K562 (cell line): Measurements from ENCODE around the gene BIN1. TPM values are rescaled to one million over a fixed set of nuclear protein-coding genes. Genes with fewer than 3 reads are reported as not detected.

Experiments
- ATAC-seq: fragments of 200-7000 bp; cut with Tn5 transposase; 3 replicates; pipeline ENCODE4 v1.9.1; 2020; ENCODE audit warnings: moderate library complexity
- BruUV-seq: library from RNA; stranded (reverse); fragments of 400-500 nt; replicated peaks from 2 replicates; lab custom pipeline; 2021; lab: Mats Ljungman, UMichigan
- CTCF ChIA-PET: fragments of 300-600 bp; formaldehyde crosslinking; extraction: SDS; loops from one replicate; lab custom pipeline; 2021; ENCODE audit warnings: low intra/inter-chr PET ratio; lab: Yijun Ruan, JAX
- POLR2A ChIA-PET: fragments of 300-600, 350-650 bp; sonication (Branson Sonifier 250); formaldehyde crosslinking; extraction: SDS; loops from one replicate; lab custom pipeline; 2021; ENCODE audit warnings: antibody characterized with exemption, inconsistent platforms; lab: Yijun Ruan, JAX
- DNase-seq, 4 experiments: peaks; one replicate each; pipeline versions ENCODE4 v3.0.0 to v3.0.0-alpha.2; 2011 to 2018; ENCODE audit warnings: low spot score in 3 of 4, mixed read lengths in 3 of 4; ENCODE audit errors: extremely low read depth in 1 of 4
- FAIRE-seq: peaks from 2 replicates; lab custom pipeline; 2011; peaks lifted over from hg19 to GRCh38; lab: Jason Lieb, UNC
- H2AFZ ChIP-seq: 2 replicates; pipeline ENCODE4 v1.6.0; 2011; ENCODE audit warnings: low read depth, low read length, control low read depth, inconsistent platforms
- H3K27ac ChIP-seq: fragments of 200-600 bp; 3 replicates; pipeline ENCODE4 v1.8.0; 2011; ENCODE audit warnings: low read depth, mild to moderate bottlenecking, control low read depth, inconsistent platforms, low read length, moderate library complexity, mixed read lengths; ENCODE audit errors: extremely low read depth
- H3K27me3 ChIP-seq, 2 experiments: fragments of 300-600 bp in 1 of 2; 2 replicates in 1 of 2; 3 replicates in 1 of 2; pipeline versions ENCODE4 v1.6.0 to v1.8.0; 2011; ENCODE audit warnings: inconsistent platforms in 2 of 2, low read length in 2 of 2, mild to moderate bottlenecking in 1 of 2, mixed read lengths in 1 of 2, moderate library complexity in 1 of 2; ENCODE audit not compliant: control insufficient read depth in 2 of 2, insufficient read depth in 2 of 2
- H3K36me3 ChIP-seq: fragments of 300-600 bp; 3 replicates; pipeline ENCODE4 v1.8.0; 2011; ENCODE audit warnings: mild to moderate bottlenecking, low read length, inconsistent platforms; ENCODE audit not compliant: control insufficient read depth, insufficient read depth
- H3K4me1 ChIP-seq, 2 experiments: fragments of 200-600 bp in 1 of 2; replicated peaks in 1 of 2; 2 replicates in 1 of 2; 3 replicates in 1 of 2; pipeline versions ENCODE4 v1.5.1 to v1.8.0; 2011; ENCODE audit warnings: inconsistent platforms in 2 of 2, low read length in 2 of 2, mild to moderate bottlenecking in 1 of 2, mixed read lengths in 1 of 2, moderate library complexity in 1 of 2; ENCODE audit not compliant: control insufficient read depth in 2 of 2, insufficient read depth in 2 of 2
- H3K4me2 ChIP-seq: 2 replicates; pipeline ENCODE4 v1.6.1; 2011; ENCODE audit warnings: low read length, control low read depth, inconsistent platforms, mixed read lengths; ENCODE audit not compliant: insufficient read depth
- H3K4me3 ChIP-seq: fragments of 200-600 bp; sonication (generic), shearing (Covaris generic); 2 replicates; pipeline ENCODE4 v1.5.1; 2016; ENCODE audit warnings: control low read depth, inconsistent platforms
- H3K79me2 ChIP-seq: fragments of 200-600 bp; 3 replicates; pipeline ENCODE4 v1.8.0; 2011; ENCODE audit warnings: low read length, inconsistent platforms; ENCODE audit not compliant: control insufficient read depth, insufficient read depth
- H3K9ac ChIP-seq, 2 experiments: 2 replicates each; pipeline versions ENCODE4 v1.6.0 to v1.6.1; 2011; ENCODE audit warnings: low read depth in 2 of 2, low read length in 2 of 2, control low read depth in 1 of 2, inconsistent platforms in 1 of 2, mild to moderate bottlenecking in 1 of 2, mixed read lengths in 1 of 2; ENCODE audit not compliant: insufficient read depth in 1 of 2
- H3K9me1 ChIP-seq: one replicate; pipeline ENCODE4 v1.6.0; 2011; ENCODE audit warnings: inconsistent platforms, mild to moderate bottlenecking, low read length, moderate library complexity; ENCODE audit not compliant: control insufficient read depth, insufficient read depth
- H3K9me3 ChIP-seq: replicated peaks from 2 replicates; pipeline ENCODE4 v1.5.1; 2011; ENCODE audit warnings: low read depth, low read length, inconsistent platforms; ENCODE audit not compliant: control insufficient read depth, insufficient read depth
- H4K20me1 ChIP-seq: replicated peaks from 2 replicates; pipeline ENCODE4 v1.6.1; 2011; ENCODE audit warnings: low read length, inconsistent platforms, mixed read lengths; ENCODE audit not compliant: control insufficient read depth, insufficient read depth
- GTF2A2 ChIP-seq: IDR thresholded peaks from 2 replicates; pipeline ENCODE4 v1.6.1; 2016; ENCODE audit warnings: mild to moderate bottlenecking, missing genetic modification characterization, missing compliant biosample characterization
- SRSF9 ChIP-seq: fragments of 200-400 bp; formaldehyde crosslinking; IDR thresholded peaks from 2 replicates; pipeline ENCODE4 v1.6.1; 2017; ENCODE audit warnings: low read depth, low read length, borderline replicate concordance
- ZKSCAN1 ChIP-seq: fragments of 150-350 bp; IDR thresholded peaks from 2 replicates; pipeline ENCODE4 v1.6.1; 2016; ENCODE audit warnings: low read depth, low read length
- ZNF140 ChIP-seq: fragments of 250-450 bp; sonication (Bioruptor Pico); IDR thresholded peaks from 2 replicates; pipeline ENCODE4 v1.8.0; 2021; ENCODE audit warnings: moderate library complexity, mild to moderate bottlenecking, inconsistent platforms
- WGBS: fragments of 100-300 bp; shearing (Covaris generic); methylation state at CpG from one replicate; pipeline ENCODE4 v1.1.6; 2016; ENCODE audit warnings: low coverage, mixed read lengths; ENCODE audit not compliant: insufficient coverage; ENCODE audit errors: missing lambda C conversion rate; 5-methylcytosine and 5-hydroxymethylcytosine counted together
- in situ Hi-C: fragments of 300-500 bp; cut with MboI; formaldehyde crosslinking; loops from 4 replicates; pipeline ENCODE4 v1.15.0; 2018; ENCODE audit warnings: inconsistent platforms, mixed read lengths
- intact Hi-C: fragments of 100-400 bp; cut with micrococcal nuclease; formaldehyde crosslinking; loops from 2 replicates; pipeline ENCODE4 v1.14.2; 2022
- polyA plus RNA-seq, 8 experiments: library from polyadenylated mRNA; depleted of rRNA in 4 of 8; stranded (reverse) in 5 of 8; unstranded in 3 of 8; fragments of >200 nt; fragmentation: Nextera tagmentation in 2 of 8; fragmentation: Illumina TruSeq in 1 of 8; extraction: Ambion mirVana in 2 of 8; extraction: Trizol in 1 of 8; gene quantifications; 2 replicates each; pipeline versions ENCODE4 v1.2.1 to v1.2.3, GENCODE V29; 2011 to 2014; ENCODE audit warnings: inconsistent platforms in 1 of 8, missing spikeins in 1 of 8
- total RNA-seq, 7 experiments: library from RNA; depleted of rRNA in 6 of 7; stranded (reverse); fragments of >200 nt in 6 of 7; fragmentation: Illumina TruSeq in 2 of 7; extraction: Trizol in 2 of 7; gene quantifications; 2 replicates each; pipeline versions ENCODE4 v1.2.1 to v1.2.3, GENCODE V29; 2011 to 2021; ENCODE audit warnings: low replicate concordance in 1 of 7
- TF ChIP-seq, protein P1 (sequence below): sonication (generic); formaldehyde crosslinking; IDR thresholded peaks from 2 replicates; pipeline ENCODE4 v1.8.0; 2022; ENCODE audit warnings: mild to moderate bottlenecking, missing genetic modification reagents

BIN1 gene
- total and polyA plus RNA-seq, 9 of the 15 experiments (the other 6 are each of a cell fraction or from before 2014, with no cell fraction given) = 0.04 to 2.8 (median 0.79) TPM; not detected in 1

DNA sequence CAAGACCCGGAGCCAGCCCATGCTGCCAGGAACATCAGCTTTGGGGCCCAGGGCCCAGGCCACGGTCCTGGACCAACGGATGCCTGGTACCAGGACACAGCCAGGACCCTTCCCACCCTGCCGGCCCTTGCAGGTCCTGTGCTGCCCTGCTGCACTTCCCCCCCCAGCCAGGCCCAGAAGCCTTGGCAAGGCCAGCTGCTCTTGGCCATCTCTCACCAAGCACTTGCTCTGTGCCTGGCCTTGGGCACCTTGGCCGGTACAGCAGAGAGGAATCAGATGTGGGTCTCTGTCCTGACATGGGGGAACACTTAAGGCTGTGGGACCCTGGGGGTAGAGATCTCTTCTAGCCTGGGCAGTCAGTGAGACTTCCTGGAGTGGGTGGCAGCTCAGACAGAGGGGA is 28.9 kb downstream of the BIN1 start:
- DNase-seq (no peak), FAIRE-seq (no peak), ATAC-seq (no peak)
- intact Hi-C loops (no loop called here), in situ Hi-C loops (no loop called here)
- no TSS peak for BruUV-seq
- Histone ChIP-seq H3K9me1 (no peaks in the 10 kb centered on the region), H3K27me3 (peaks cover 0 to 8% of the 10 kb centered on the region in 2 experiments; a peak in 1 of 5 replicates), H4K20me1 (peaks cover 20% of the 10 kb centered on the region), H3K4me2 (no peak overlapping the region), H3K9ac (no peak overlapping the region; a peak in 1 of 4 replicates), H3K4me1 (peaks cover 9 to 45% of the 10 kb centered on the region in 2 experiments; a peak in 4 of 5 replicates), H2AFZ (no peak overlapping the region), H3K36me3 (no peaks in the 10 kb centered on the region), H3K79me2 (no peaks in the 10 kb centered on the region), H3K27ac (no peak overlapping the region), H3K4me3 (no peak overlapping the region), H3K9me3 (no peaks in the 10 kb centered on the region)
- CTCF ChIA-PET = no interaction called here
- 20% methylated on average over 5 of the region's 5 CpGs for WGBS
- TF ChIP-seq ZKSCAN1 = no peak
- no peak for TF ChIP-seq ZNF140 (CRISPR knock-in tag)
- no peak for TF ChIP-seq GTF2A2 (tag)
- TF ChIP-seq, protein P1, sequence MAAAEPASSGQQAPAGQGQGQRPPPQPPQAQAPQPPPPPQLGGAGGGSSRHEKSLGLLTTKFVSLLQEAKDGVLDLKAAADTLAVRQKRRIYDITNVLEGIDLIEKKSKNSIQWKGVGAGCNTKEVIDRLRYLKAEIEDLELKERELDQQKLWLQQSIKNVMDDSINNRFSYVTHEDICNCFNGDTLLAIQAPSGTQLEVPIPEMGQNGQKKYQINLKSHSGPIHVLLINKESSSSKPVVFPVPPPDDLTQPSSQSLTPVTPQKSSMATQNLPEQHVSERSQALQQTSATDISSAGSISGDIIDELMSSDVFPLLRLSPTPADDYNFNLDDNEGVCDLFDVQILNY (CRISPR knock-in tag) = no peak
- TF ChIP-seq SRSF9 = no peak
- POLR2A ChIA-PET = interaction anchor here (0.7 to 3.1 kb wide), 3 partner anchors 10 to 301 kb away, joined by 3 to 11 read pairs (median 3); no protein-coding TSS in a partner anchor
